ENCODE measurements around the gene AUTS2.

- TF ChIP-seq, protein P1, sequence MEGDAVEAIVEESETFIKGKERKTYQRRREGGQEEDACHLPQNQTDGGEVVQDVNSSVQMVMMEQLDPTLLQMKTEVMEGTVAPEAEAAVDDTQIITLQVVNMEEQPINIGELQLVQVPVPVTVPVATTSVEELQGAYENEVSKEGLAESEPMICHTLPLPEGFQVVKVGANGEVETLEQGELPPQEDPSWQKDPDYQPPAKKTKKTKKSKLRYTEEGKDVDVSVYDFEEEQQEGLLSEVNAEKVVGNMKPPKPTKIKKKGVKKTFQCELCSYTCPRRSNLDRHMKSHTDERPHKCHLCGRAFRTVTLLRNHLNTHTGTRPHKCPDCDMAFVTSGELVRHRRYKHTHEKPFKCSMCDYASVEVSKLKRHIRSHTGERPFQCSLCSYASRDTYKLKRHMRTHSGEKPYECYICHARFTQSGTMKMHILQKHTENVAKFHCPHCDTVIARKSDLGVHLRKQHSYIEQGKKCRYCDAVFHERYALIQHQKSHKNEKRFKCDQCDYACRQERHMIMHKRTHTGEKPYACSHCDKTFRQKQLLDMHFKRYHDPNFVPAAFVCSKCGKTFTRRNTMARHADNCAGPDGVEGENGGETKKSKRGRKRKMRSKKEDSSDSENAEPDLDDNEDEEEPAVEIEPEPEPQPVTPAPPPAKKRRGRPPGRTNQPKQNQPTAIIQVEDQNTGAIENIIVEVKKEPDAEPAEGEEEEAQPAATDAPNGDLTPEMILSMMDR (conservative IDR thresholded peaks at IDR 0.05; ENCODE audit: low read length), result peak; percentile 61
- TF ChIP-seq EZH2phosphoT487 (IDR thresholded peaks at IDR 0.05; ENCODE audit: borderline replicate concordance), result no peak
Measured at GRCh38 chr7:70812511-70812910, 1214.2 kb downstream of the AUTS2 start.
